ENCODE results near the gene LIPE.

Gene LIPE

GRCh38 chr19:42423462-42424344 is 3.5 kb downstream of the LIPE start:
- Histone ChIP-seq H3K27ac (ENCODE audit: low read length) (no peak overlapping the region), H3K4me3 (ENCODE audit: low read length) (peak overlapping the region; percentile 72), H3K9me3 (ENCODE audit: control insufficient read depth, low read depth, low read length) (no peaks in the 10 kb centered on the region), H3K9ac (ENCODE audit: low read length) (peak overlapping the region; percentile 6), H3K4me1 (ENCODE audit: control insufficient read depth, low read depth, low read length) (peaks cover 6% of the 10 kb centered on the region), H3K36me3 (ENCODE audit: control insufficient read depth, low read depth, low read length) (no peaks in the 10 kb centered on the region), H3K27me3 (ENCODE audit: control insufficient read depth, insufficient read depth, low read length) (peaks cover 63% of the 10 kb centered on the region)

GRCh38 chr19:42422901-42423461 is 4.2 kb downstream of the LIPE start:
- Histone ChIP-seq H3K4me1 (ENCODE audit: control insufficient read depth, low read depth, low read length) (peaks cover 6% of the 10 kb centered on the region), H3K27ac (ENCODE audit: low read length) (no peak overlapping the region), H3K9me3 (ENCODE audit: control insufficient read depth, low read depth, low read length) (no peaks in the 10 kb centered on the region), H3K36me3 (ENCODE audit: control insufficient read depth, low read depth, low read length) (no peaks in the 10 kb centered on the region), H3K27me3 (ENCODE audit: control insufficient read depth, insufficient read depth, low read length) (peaks cover 62% of the 10 kb centered on the region), H3K4me3 (ENCODE audit: low read length) (peak overlapping the region; percentile 72), H3K9ac (ENCODE audit: low read length) (peak overlapping the region; percentile 6)

- Histone ChIP-seq H3K4me1 (ENCODE audit: control insufficient read depth, low read depth, low read length) (peaks cover 6% of the 10 kb centered on the region), H3K27ac (ENCODE audit: low read length) (no peak overlapping the region), H3K9ac (ENCODE audit: low read length) (no peak overlapping the region), H3K9me3 (ENCODE audit: control insufficient read depth, low read depth, low read length) (no peaks in the 10 kb centered on the region), H3K36me3 (ENCODE audit: control insufficient read depth, low read depth, low read length) (no peaks in the 10 kb centered on the region), H3K27me3 (ENCODE audit: control insufficient read depth, insufficient read depth, low read length) (peaks cover 58% of the 10 kb centered on the region), H3K4me3 (ENCODE audit: low read length) (peak overlapping the region; percentile 72)
Measured at GRCh38 chr19:42422092-42422900, 4.9 kb downstream of the LIPE start.

- Histone ChIP-seq H3K27me3 (ENCODE audit: control insufficient read depth, insufficient read depth, low read length) (peaks cover 51% of the 10 kb centered on the region), H3K36me3 (ENCODE audit: control insufficient read depth, low read depth, low read length) (no peaks in the 10 kb centered on the region), H3K4me1 (ENCODE audit: control insufficient read depth, low read depth, low read length) (peaks cover 6% of the 10 kb centered on the region), H3K27ac (ENCODE audit: low read length) (no peak overlapping the region), H3K9me3 (ENCODE audit: control insufficient read depth, low read depth, low read length) (no peaks in the 10 kb centered on the region), H3K4me3 (ENCODE audit: low read length) (no peak overlapping the region), H3K9ac (ENCODE audit: low read length) (no peak overlapping the region)
Measured at GRCh38 chr19:42421591-42422031, 5.6 kb downstream of the LIPE start.

GRCh38 chr19:42421101-42421500 is 6.1 kb downstream of the LIPE start:
- Histone ChIP-seq H3K9ac (ENCODE audit: low read length) (no peak overlapping the region), H3K9me3 (ENCODE audit: control insufficient read depth, low read depth, low read length) (no peaks in the 10 kb centered on the region), H3K27ac (ENCODE audit: low read length) (no peak overlapping the region), H3K4me3 (ENCODE audit: low read length) (no peak overlapping the region), H3K27me3 (ENCODE audit: control insufficient read depth, insufficient read depth, low read length) (peaks cover 51% of the 10 kb centered on the region), H3K4me1 (ENCODE audit: control insufficient read depth, low read depth, low read length) (peaks cover 6% of the 10 kb centered on the region), H3K36me3 (ENCODE audit: control insufficient read depth, low read depth, low read length) (no peaks in the 10 kb centered on the region)

- Histone ChIP-seq H3K4me3 (ENCODE audit: low read length) (no peak overlapping the region), H3K4me1 (ENCODE audit: control insufficient read depth, low read depth, low read length) (peaks cover 6% of the 10 kb centered on the region), H3K36me3 (ENCODE audit: control insufficient read depth, low read depth, low read length) (no peaks in the 10 kb centered on the region), H3K27ac (ENCODE audit: low read length) (no peak overlapping the region), H3K9ac (ENCODE audit: low read length) (no peak overlapping the region), H3K27me3 (ENCODE audit: control insufficient read depth, insufficient read depth, low read length) (peaks cover 48% of the 10 kb centered on the region), H3K9me3 (ENCODE audit: control insufficient read depth, low read depth, low read length) (no peaks in the 10 kb centered on the region)
Measured at GRCh38 chr19:42420055-42420544, 7.1 kb downstream of the LIPE start.

GRCh38 chr19:42419309-42419708 is 7.9 kb downstream of the LIPE start:
- Histone ChIP-seq H3K9ac (ENCODE audit: low read length) (no peak overlapping the region), H3K27ac (ENCODE audit: low read length) (no peak overlapping the region), H3K4me3 (ENCODE audit: low read length) (no peak overlapping the region), H3K36me3 (ENCODE audit: control insufficient read depth, low read depth, low read length) (no peaks in the 10 kb centered on the region), H3K4me1 (ENCODE audit: control insufficient read depth, low read depth, low read length) (peaks cover 6% of the 10 kb centered on the region), H3K27me3 (ENCODE audit: control insufficient read depth, insufficient read depth, low read length) (peaks cover 42% of the 10 kb centered on the region), H3K9me3 (ENCODE audit: control insufficient read depth, low read depth, low read length) (no peaks in the 10 kb centered on the region)

- Histone ChIP-seq H3K9ac (ENCODE audit: low read length) (no peak overlapping the region), H3K27me3 (ENCODE audit: control insufficient read depth, insufficient read depth, low read length) (peaks cover 39% of the 10 kb centered on the region), H3K27ac (ENCODE audit: low read length) (no peak overlapping the region)
Measured at GRCh38 chr19:42412661-42413076, 14.5 kb downstream of the LIPE start.

GRCh38 chr19:42412227-42412626 is 15.0 kb downstream of the LIPE start:
- Histone ChIP-seq H3K36me3 (ENCODE audit: control insufficient read depth, low read depth, low read length) (peaks cover 4% of the 10 kb centered on the region), H3K9me3 (ENCODE audit: control insufficient read depth, low read depth, low read length) (no peaks in the 10 kb centered on the region), H3K4me1 (ENCODE audit: control insufficient read depth, low read depth, low read length) (no peaks in the 10 kb centered on the region), H3K9ac (ENCODE audit: low read length) (no peak overlapping the region), H3K4me3 (ENCODE audit: low read length) (no peak overlapping the region), H3K27ac (ENCODE audit: low read length) (no peak overlapping the region), H3K27me3 (ENCODE audit: control insufficient read depth, insufficient read depth, low read length) (peaks cover 39% of the 10 kb centered on the region)

More at GRCh38 chr19:42412661-42413076, 14.5 kb downstream of the LIPE start:
- H3K4me3 ChIP-seq (ENCODE audit: low read length): no peak overlapping the region
- no peaks in the 10 kb centered on the region for H3K4me1 ChIP-seq (ENCODE audit: control insufficient read depth, low read depth, low read length)
- H3K36me3 ChIP-seq (ENCODE audit: control insufficient read depth, low read depth, low read length): no peaks in the 10 kb centered on the region
- H3K9me3 ChIP-seq (ENCODE audit: control insufficient read depth, low read depth, low read length): no peaks in the 10 kb centered on the region

- Histone ChIP-seq H3K36me3 (ENCODE audit: control insufficient read depth, low read depth, low read length) (peaks cover 4% of the 10 kb centered on the region), H3K4me3 (ENCODE audit: low read length) (no peak overlapping the region), H3K27me3 (ENCODE audit: control insufficient read depth, insufficient read depth, low read length) (peaks cover 39% of the 10 kb centered on the region), H3K9me3 (ENCODE audit: control insufficient read depth, low read depth, low read length) (no peaks in the 10 kb centered on the region), H3K9ac (ENCODE audit: low read length) (no peak overlapping the region), H3K4me1 (ENCODE audit: control insufficient read depth, low read depth, low read length) (no peaks in the 10 kb centered on the region), H3K27ac (ENCODE audit: low read length) (no peak overlapping the region)
Measured at GRCh38 chr19:42411581-42412178, 15.5 kb downstream of the LIPE start.

GRCh38 chr19:42410371-42410770 is 16.8 kb downstream of the LIPE start:
- H3K27ac ChIP-seq (ENCODE audit: low read length): no peak overlapping the region
- H3K9me3 ChIP-seq (ENCODE audit: control insufficient read depth, low read depth, low read length): no peaks in the 10 kb centered on the region
- peaks cover 28% of the 10 kb centered on the region for H3K27me3 ChIP-seq (ENCODE audit: control insufficient read depth, insufficient read depth, low read length)
- no peaks in the 10 kb centered on the region for H3K4me1 ChIP-seq (ENCODE audit: control insufficient read depth, low read depth, low read length)
- H3K36me3 ChIP-seq (ENCODE audit: control insufficient read depth, low read depth, low read length): peaks cover 4% of the 10 kb centered on the region
- H3K9ac ChIP-seq (ENCODE audit: low read length): no peak overlapping the region
- no peak overlapping the region for H3K4me3 ChIP-seq (ENCODE audit: low read length)
